ENCODE measurements around the gene GNAQ. TPM values are rescaled to one million over a fixed set of nuclear protein-coding genes. Genes with fewer than 3 reads are reported as not detected.

GNAQ gene
- total and polyA plus RNA-seq, 9 donors: 22.0 to 72.2 (median 53.1) TPM

DNA sequence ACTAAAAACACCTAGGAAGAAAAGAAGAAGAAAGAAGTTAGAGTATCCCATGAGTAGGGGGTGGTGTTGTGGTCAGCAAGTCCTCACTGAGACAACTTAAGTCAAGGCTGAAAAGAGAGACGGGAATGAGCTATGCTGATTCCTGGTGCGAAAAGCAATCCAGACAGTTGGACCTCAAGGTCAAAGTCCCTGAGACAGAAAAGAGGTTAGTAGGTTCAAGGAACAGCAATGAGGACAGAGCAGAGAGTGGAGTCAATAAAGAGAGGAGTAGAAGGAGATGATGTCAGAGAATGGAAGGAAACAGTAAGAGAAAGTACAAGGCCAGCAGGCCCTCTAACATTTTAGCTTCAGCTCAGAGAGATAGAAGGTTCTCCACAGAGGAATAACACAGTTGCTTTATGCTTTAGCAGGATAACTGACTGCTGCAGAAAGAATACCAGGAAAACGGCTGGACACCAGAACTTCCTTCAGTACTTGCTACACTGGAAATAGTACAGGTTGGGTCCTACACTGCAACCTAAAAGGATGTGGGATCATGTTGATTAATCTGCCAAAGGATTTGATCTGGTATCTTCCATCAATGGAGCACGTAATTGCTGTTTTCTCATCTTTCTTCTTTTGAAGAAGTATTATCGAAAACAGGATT lies 43.6 kb downstream of the GNAQ start:
- no peaks in the 10 kb centered on the region for H3K36me3 ChIP-seq
- no peak for DNase-seq
- H3K4me1 ChIP-seq (ENCODE audit: insufficient read depth): peaks cover 21% of the 10 kb centered on the region
- intact Hi-C loops (cut with DNase I): no loop called here
- H3K4me3 ChIP-seq: no peak overlapping the region
- no peaks in the 10 kb centered on the region for H3K27me3 ChIP-seq
- WGBS, 3 donors: 73 to 87% (median 78%) methylated on average over 5 of the region's 5 CpGs
- H3K27ac ChIP-seq: no peak overlapping the region
- H3K9me3 ChIP-seq: no peaks in the 10 kb centered on the region
- TF ChIP-seq, protein P1, sequence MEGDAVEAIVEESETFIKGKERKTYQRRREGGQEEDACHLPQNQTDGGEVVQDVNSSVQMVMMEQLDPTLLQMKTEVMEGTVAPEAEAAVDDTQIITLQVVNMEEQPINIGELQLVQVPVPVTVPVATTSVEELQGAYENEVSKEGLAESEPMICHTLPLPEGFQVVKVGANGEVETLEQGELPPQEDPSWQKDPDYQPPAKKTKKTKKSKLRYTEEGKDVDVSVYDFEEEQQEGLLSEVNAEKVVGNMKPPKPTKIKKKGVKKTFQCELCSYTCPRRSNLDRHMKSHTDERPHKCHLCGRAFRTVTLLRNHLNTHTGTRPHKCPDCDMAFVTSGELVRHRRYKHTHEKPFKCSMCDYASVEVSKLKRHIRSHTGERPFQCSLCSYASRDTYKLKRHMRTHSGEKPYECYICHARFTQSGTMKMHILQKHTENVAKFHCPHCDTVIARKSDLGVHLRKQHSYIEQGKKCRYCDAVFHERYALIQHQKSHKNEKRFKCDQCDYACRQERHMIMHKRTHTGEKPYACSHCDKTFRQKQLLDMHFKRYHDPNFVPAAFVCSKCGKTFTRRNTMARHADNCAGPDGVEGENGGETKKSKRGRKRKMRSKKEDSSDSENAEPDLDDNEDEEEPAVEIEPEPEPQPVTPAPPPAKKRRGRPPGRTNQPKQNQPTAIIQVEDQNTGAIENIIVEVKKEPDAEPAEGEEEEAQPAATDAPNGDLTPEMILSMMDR (IDR thresholded peaks at IDR 0.05): no peak
- TF ChIP-seq EP300 (IDR thresholded peaks at IDR 0.05) (no peak), POLR2A (IDR thresholded peaks at IDR 0.05) (no peak)

DNA sequence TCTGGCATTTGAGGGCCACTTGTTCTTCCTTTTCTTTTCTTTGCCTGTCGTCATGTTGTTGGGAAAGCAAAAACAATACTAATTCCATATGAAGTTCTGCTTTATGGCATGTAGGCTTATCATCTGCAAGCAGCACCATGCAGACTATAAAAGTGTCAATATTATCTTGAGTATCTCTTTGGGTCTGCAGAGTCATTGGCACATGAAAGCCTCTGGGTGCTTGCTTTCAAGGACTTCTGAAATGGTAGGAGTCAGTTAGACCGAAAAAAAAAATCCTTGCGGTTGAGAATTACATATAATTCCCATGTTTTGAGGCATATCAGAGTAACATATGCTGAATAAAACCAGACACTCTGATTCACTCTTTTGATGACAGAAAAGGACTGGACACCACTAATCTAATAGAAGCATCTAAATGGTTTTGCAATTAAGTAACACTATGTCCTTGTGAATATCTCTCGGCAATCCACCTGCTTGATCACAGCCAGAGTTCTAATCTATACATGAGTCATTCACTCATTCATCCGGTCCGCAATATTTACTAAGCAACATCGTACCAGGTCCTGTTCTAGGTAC lies 44.4 kb downstream of the GNAQ start:
- Histone ChIP-seq H3K27ac (no peak overlapping the region), H3K4me3 (no peak overlapping the region), H3K36me3 (no peaks in the 10 kb centered on the region), H3K9me3 (no peaks in the 10 kb centered on the region), H3K4me1 (ENCODE audit: insufficient read depth) (peaks cover 21% of the 10 kb centered on the region), H3K27me3 (no peaks in the 10 kb centered on the region)
- TF ChIP-seq, protein P1 (IDR thresholded peaks at IDR 0.05): no peak
- TF ChIP-seq EP300 (IDR thresholded peaks at IDR 0.05): no peak
- no peak for DNase-seq
- 94 to 97% (median 96%) methylated on average over 7 of the region's 7 CpGs for WGBS, 3 donors
- intact Hi-C loops (cut with DNase I): no loop called here

- H3K4me3 ChIP-seq: no peak overlapping the region
- no peak for DNase-seq
- TF ChIP-seq, protein P1 (IDR thresholded peaks at IDR 0.05): no peak
- TF ChIP-seq POLR2A (IDR thresholded peaks at IDR 0.05) (no peak), EP300 (IDR thresholded peaks at IDR 0.05) (no peak)
- no peak overlapping the region for H3K27ac ChIP-seq
- intact Hi-C loops (cut with DNase I): no loop called here
- no peaks in the 10 kb centered on the region for H3K36me3 ChIP-seq
- H3K4me1 ChIP-seq (ENCODE audit: insufficient read depth): peaks cover 23% of the 10 kb centered on the region
- WGBS, 3 donors: 95 to 97% (median 95%) methylated on average over 1 of the region's 1 CpG
- H3K9me3 ChIP-seq: no peaks in the 10 kb centered on the region
- no peaks in the 10 kb centered on the region for H3K27me3 ChIP-seq
These were observed 45.6 kb downstream of the GNAQ start for GRCh38 chr9:77985996-77986395.

DNA sequence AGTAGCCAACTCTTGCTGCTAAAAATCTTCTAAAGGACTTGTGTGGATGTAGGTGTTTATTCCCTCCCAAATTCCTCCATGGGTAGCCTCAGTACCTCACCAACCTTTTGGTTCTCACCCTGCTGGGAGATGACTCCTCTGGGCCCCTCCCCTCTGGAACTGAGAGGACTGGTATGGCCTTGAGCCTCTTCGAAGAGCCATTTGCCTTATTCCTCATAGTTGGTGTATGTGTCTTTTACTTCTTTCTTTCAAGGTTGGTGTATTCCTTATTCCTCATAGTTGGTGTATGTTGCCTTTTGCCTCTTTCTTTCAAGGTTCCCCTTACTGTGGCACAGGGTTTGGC lies 48.3 kb downstream of the GNAQ start:
- Histone ChIP-seq H3K4me1 (ENCODE audit: insufficient read depth) (peaks cover 13% of the 10 kb centered on the region), H3K9me3 (no peaks in the 10 kb centered on the region), H3K36me3 (no peaks in the 10 kb centered on the region), H3K4me3 (no peak overlapping the region), H3K27ac (no peak overlapping the region), H3K27me3 (no peaks in the 10 kb centered on the region)
- intact Hi-C loops (cut with DNase I): no loop called here
- TF ChIP-seq POLR2A (IDR thresholded peaks at IDR 0.05) (no peak), EP300 (IDR thresholded peaks at IDR 0.05) (no peak)
- TF ChIP-seq, protein P1 (IDR thresholded peaks at IDR 0.05): no peak
- WGBS, 3 donors: 21 to 53% (median 30%) methylated on average over 1 of the region's 1 CpG
- DNase-seq: no peak
